ENCODE data around the gene PBX1.

PBX1 gene

GRCh38 chr1:164636757-164637156, 77.8 kb downstream of the PBX1 start:
- H3K4me3 ChIP-seq (ENCODE audit: low read depth in 1 of 2, low read length in 2 of 2), result no peak overlapping the region
- H3K27me3 ChIP-seq (ENCODE audit: low read depth, low read length), result no peaks in the 10 kb centered on the region
- H3K27ac ChIP-seq (ENCODE audit: low read length), result peak overlapping the region; percentile 40
- peaks cover 25 to 65% of the 10 kb centered on the region in 2 donors for H3K4me1 ChIP-seq (ENCODE audit: control insufficient read depth in 1 of 2, insufficient read depth in 2 of 2, low read length in 2 of 2)
- peaks cover 0 to 4% of the 10 kb centered on the region in 2 donors for H3K36me3 ChIP-seq (ENCODE audit: control insufficient read depth in 1 of 2, insufficient read depth in 2 of 2, low read length in 2 of 2)
- H3K9me3 ChIP-seq (ENCODE audit: control insufficient read depth in 1 of 2, low read length in 2 of 2), result no peaks in the 10 kb centered on the region

DNA sequence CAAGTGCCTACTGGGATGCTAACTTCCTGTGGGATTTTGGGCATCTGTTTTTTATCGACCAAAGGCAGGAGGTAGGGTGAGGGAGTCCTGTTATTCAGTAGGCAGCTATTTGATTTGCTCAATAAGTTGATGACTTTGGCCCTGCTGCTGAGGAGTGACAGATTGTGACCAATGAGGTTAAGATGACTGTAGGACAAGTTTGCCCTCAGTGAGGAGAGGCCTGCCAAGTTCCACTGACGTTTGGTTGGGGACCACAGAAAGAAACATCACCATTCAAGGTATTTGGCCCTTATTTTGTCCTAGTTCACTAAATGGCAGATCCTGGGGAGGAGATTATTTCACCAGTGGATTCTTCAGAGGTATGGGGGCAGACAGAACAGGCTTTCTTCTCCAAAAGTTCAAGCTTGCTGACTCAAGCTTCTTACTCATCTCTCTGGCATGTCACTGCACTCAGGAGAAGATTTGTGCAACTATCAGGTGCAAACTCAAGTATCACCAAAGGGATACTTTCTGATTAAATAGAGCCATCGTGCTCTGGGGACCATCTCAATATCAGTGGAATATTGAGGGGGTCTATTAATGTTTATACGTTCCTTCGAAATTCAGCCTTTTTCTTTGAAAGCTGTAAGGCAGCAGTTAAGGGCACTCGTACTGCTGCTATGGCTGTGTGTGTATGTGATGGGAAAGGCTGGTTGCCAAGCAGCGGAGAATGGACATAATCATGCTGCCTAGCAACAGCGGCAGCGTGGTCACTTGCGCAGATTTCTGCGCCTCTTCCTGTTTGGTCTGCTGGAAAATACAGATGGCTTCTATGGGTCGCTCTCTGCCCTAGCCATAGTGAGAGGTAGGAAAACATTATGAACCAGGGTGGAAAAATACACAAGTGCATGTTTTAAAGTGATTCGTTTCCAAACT, 78.7 kb downstream of the PBX1 start:
- H3K27me3 ChIP-seq (ENCODE audit: low read depth, low read length), result no peaks in the 10 kb centered on the region
- H3K4me1 ChIP-seq (ENCODE audit: control insufficient read depth in 1 of 2, insufficient read depth in 2 of 2, low read length in 2 of 2), result peaks cover 25 to 69% of the 10 kb centered on the region in 2 donors
- H3K9me3 ChIP-seq (ENCODE audit: control insufficient read depth in 1 of 2, low read length in 2 of 2), result no peaks in the 10 kb centered on the region
- H3K36me3 ChIP-seq (ENCODE audit: control insufficient read depth in 1 of 2, insufficient read depth in 2 of 2, low read length in 2 of 2), result peaks cover 0 to 4% of the 10 kb centered on the region in 2 donors
- peak overlapping the region; percentile 40 for H3K27ac ChIP-seq (ENCODE audit: low read length)
- peak overlapping the region in 1 of 2 donors; percentile 4 for H3K4me3 ChIP-seq (ENCODE audit: low read depth in 1 of 2, low read length in 2 of 2)

- Histone ChIP-seq H3K27me3 (ENCODE audit: low read depth, low read length) (no peaks in the 10 kb centered on the region), H3K36me3 (ENCODE audit: control insufficient read depth in 1 of 2, insufficient read depth in 2 of 2, low read length in 2 of 2) (peaks cover 0 to 4% of the 10 kb centered on the region in 2 donors), H3K4me3 (ENCODE audit: low read depth in 1 of 2, low read length in 2 of 2) (no peak overlapping the region), H3K27ac (ENCODE audit: low read length) (peak overlapping the region; percentile 40), H3K4me1 (ENCODE audit: control insufficient read depth in 1 of 2, insufficient read depth in 2 of 2, low read length in 2 of 2) (peaks cover 25 to 69% of the 10 kb centered on the region in 2 donors), H3K9me3 (ENCODE audit: control insufficient read depth in 1 of 2, low read length in 2 of 2) (no peaks in the 10 kb centered on the region)
Observed at GRCh38 chr1:164638492-164639202, 79.7 kb downstream of the PBX1 start.

DNA sequence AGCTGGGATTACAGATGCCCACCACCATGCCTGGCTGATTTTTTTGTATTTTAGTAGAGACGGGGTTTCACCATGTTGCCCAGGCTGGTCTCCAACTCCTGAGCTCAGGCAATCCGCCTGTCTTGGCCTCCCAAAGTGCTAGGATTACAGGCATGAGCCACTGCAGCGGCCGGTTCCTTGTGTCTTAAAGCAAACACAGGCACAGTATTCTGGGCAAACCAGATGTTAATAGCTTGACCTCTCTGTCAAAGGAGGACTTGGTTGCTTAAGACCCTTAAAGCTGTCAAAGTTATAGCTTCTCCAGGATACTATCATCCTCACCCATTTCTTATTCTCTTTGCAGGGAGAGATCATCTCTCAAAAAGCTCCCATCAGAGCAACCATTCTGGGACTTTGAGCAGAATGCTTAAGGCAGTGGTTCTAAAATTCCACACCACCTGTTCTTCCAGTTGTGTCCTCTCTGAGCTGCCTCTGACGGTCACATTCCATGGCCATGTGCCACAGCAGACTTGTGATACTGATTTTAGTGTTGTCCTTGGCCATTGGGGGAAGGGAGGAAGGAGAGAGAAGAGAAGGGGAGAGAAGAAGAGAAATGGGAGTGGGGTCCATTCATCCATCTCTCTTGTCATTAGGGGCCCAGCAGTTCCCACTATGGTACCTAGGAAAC, 81.8 kb downstream of the PBX1 start:
- Histone ChIP-seq H3K4me3 (ENCODE audit: low read depth in 1 of 2, low read length in 2 of 2) (no peak overlapping the region), H3K4me1 (ENCODE audit: control insufficient read depth in 1 of 2, insufficient read depth in 2 of 2, low read length in 2 of 2) (peaks cover 22 to 61% of the 10 kb centered on the region in 2 donors), H3K27me3 (ENCODE audit: low read depth, low read length) (no peaks in the 10 kb centered on the region), H3K36me3 (ENCODE audit: control insufficient read depth in 1 of 2, insufficient read depth in 2 of 2, low read length in 2 of 2) (no peaks in the 10 kb centered on the region), H3K27ac (ENCODE audit: low read length) (peak overlapping the region; percentile 40), H3K9me3 (ENCODE audit: control insufficient read depth in 1 of 2, low read length in 2 of 2) (no peaks in the 10 kb centered on the region)

DNA sequence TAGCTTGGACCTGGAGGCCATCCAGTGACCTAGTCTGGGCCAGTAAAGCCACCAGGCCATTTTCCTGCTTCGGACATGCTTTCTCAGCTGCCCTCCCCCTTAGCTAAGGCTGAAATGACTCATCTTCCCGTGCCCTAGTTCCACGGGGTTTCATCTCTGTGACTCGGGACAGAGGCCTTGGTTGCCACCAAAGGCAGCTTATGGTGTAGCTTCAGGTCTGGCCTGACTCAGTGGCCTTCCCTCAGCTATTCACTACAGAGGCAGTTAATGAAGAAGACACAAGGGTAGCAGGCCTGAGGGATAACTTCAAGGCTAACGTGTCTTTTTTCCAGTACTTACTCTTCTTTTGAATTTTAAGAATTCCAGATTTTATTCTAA, 82.4 kb downstream of the PBX1 start:
- Histone ChIP-seq H3K36me3 (ENCODE audit: control insufficient read depth in 1 of 2, insufficient read depth in 2 of 2, low read length in 2 of 2) (no peaks in the 10 kb centered on the region), H3K27ac (ENCODE audit: low read length) (peak overlapping the region; percentile 40), H3K4me1 (ENCODE audit: control insufficient read depth in 1 of 2, insufficient read depth in 2 of 2, low read length in 2 of 2) (peaks cover 19 to 57% of the 10 kb centered on the region in 2 donors), H3K9me3 (ENCODE audit: control insufficient read depth in 1 of 2, low read length in 2 of 2) (no peaks in the 10 kb centered on the region), H3K4me3 (ENCODE audit: low read depth in 1 of 2, low read length in 2 of 2) (no peak overlapping the region), H3K27me3 (ENCODE audit: low read depth, low read length) (no peaks in the 10 kb centered on the region)

DNA sequence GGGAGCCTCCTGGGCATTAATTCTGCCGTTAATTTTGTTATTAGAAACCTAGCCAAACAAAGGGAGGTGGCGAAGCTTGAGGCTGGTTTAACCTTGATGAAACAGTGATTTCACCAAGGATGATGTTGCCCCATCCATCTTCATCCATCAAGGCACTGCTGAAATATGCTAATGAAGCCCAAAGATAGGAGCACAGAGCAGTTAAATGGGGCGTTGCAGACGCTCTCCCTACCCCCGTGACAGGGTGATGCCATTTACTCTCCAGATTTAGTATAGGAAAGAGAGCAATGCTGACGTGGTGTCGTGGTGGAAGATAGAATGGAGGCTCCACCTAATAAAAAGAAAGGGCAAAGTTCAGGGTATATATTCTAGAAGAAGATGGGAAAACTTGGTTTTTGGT, 84.0 kb downstream of the PBX1 start:
- no peaks in the 10 kb centered on the region for H3K9me3 ChIP-seq (ENCODE audit: control insufficient read depth in 1 of 2, low read length in 2 of 2)
- no peaks in the 10 kb centered on the region for H3K36me3 ChIP-seq (ENCODE audit: control insufficient read depth in 1 of 2, insufficient read depth in 2 of 2, low read length in 2 of 2)
- H3K27ac ChIP-seq (ENCODE audit: low read length), result no peak overlapping the region
- H3K4me3 ChIP-seq (ENCODE audit: low read depth in 1 of 2, low read length in 2 of 2), result no peak overlapping the region
- peaks cover 7 to 51% of the 10 kb centered on the region in 2 donors for H3K4me1 ChIP-seq (ENCODE audit: control insufficient read depth in 1 of 2, insufficient read depth in 2 of 2, low read length in 2 of 2)
- no peaks in the 10 kb centered on the region for H3K27me3 ChIP-seq (ENCODE audit: low read depth, low read length)

DNA sequence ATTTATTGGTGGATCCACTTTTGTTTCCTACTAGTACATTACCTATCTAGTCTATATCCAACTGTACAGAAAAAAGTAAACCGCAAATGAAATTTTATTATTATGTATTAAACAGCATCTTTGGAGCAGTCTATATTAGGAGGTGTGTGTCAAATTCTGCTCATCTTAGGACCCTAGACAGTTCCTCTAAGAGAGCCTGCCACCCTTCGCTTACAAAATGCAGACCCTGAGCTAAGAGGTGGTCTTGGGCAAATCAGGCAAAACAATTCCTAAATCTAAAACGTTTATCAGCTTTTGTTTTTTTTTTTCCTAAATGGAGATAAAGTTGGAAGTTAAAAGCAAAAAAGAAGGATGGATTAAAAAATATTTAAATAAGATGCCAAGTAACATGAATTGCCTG, 85.3 kb downstream of the PBX1 start:
- Histone ChIP-seq H3K4me1 (ENCODE audit: control insufficient read depth in 1 of 2, insufficient read depth in 2 of 2, low read length in 2 of 2) (peaks cover 7 to 51% of the 10 kb centered on the region in 2 donors), H3K27me3 (ENCODE audit: low read depth, low read length) (no peaks in the 10 kb centered on the region), H3K4me3 (ENCODE audit: low read depth in 1 of 2, low read length in 2 of 2) (no peak overlapping the region), H3K27ac (ENCODE audit: low read length) (no peak overlapping the region), H3K36me3 (ENCODE audit: control insufficient read depth in 1 of 2, insufficient read depth in 2 of 2, low read length in 2 of 2) (no peaks in the 10 kb centered on the region), H3K9me3 (ENCODE audit: control insufficient read depth in 1 of 2, low read length in 2 of 2) (no peaks in the 10 kb centered on the region)

DNA sequence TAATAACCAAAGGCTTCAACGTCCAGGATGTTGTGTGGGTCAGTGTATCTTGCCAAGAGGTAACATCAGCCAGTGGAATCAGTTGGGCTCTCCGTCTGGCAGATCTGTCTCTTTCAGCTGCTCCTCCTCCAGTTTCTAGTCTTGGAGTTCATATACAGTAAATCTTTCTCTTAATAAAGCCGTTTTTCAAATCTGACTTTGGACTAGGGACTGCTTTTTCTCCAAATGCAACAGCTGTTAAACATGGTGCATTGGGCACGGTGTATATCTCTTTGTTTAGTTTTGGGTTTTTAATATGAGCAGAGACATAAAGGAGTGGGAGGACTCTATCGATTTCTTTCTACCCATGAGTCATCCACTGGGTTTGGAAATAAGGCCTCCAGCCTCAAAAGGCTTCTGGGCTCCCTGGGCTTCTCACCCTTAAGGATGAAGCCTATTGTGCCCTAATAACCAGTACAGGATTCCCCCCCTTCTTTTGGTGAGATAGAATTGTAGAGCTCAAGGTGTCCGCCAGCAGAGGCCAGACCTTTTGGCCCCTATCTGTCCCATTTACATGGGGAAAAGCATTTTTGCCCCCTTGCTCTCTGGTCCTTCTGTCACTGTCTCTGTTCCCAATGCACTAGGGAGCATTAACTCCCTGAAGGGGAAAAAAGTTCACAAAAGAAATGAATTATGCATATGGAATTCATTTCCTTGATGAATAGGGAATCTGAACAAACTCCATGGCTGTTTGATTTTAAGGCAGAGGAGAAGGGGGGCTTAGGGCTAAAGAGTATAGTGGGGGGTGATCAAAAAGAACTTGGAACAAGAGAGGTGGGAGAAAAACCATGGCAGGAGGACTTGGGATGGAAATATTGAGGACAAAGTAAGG, 86.0 kb downstream of the PBX1 start:
- Histone ChIP-seq H3K9me3 (ENCODE audit: control insufficient read depth in 1 of 2, low read length in 2 of 2) (no peaks in the 10 kb centered on the region), H3K27ac (ENCODE audit: low read length) (peak overlapping the region; percentile 17), H3K4me1 (ENCODE audit: control insufficient read depth in 1 of 2, insufficient read depth in 2 of 2, low read length in 2 of 2) (peaks cover 7 to 54% of the 10 kb centered on the region in 2 donors), H3K27me3 (ENCODE audit: low read depth, low read length) (no peaks in the 10 kb centered on the region), H3K36me3 (ENCODE audit: control insufficient read depth in 1 of 2, insufficient read depth in 2 of 2, low read length in 2 of 2) (no peaks in the 10 kb centered on the region), H3K4me3 (ENCODE audit: low read depth in 1 of 2, low read length in 2 of 2) (no peak overlapping the region)

DNA sequence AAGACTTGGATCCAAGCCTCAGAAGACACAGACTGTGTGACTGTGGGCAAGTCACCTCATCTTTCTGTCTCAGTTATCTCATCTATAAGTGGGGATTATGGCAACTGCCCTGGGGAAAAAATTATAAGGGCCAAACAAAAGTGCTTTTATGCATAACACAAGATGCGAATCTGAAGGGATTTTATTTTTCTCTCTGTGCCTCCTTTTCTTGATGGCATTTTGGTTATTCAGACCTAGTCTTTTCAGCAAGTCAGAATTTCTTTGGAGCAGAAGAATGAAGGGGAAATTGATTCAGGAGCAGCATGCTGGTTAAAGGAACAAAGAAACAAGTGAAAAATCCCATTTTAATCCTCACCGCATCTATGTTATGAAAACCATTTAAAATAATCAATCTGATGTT, 86.9 kb downstream of the PBX1 start:
- Histone ChIP-seq H3K27me3 (ENCODE audit: low read depth, low read length) (no peaks in the 10 kb centered on the region), H3K4me1 (ENCODE audit: control insufficient read depth in 1 of 2, insufficient read depth in 2 of 2, low read length in 2 of 2) (peaks cover 7 to 59% of the 10 kb centered on the region in 2 donors), H3K4me3 (ENCODE audit: low read depth in 1 of 2, low read length in 2 of 2) (no peak overlapping the region), H3K9me3 (ENCODE audit: control insufficient read depth in 1 of 2, low read length in 2 of 2) (no peaks in the 10 kb centered on the region), H3K36me3 (ENCODE audit: control insufficient read depth in 1 of 2, insufficient read depth in 2 of 2, low read length in 2 of 2) (no peaks in the 10 kb centered on the region), H3K27ac (ENCODE audit: low read length) (no peak overlapping the region)

- Histone ChIP-seq H3K36me3 (ENCODE audit: control insufficient read depth in 1 of 2, insufficient read depth in 2 of 2, low read length in 2 of 2) (no peaks in the 10 kb centered on the region), H3K27me3 (ENCODE audit: low read depth, low read length) (no peaks in the 10 kb centered on the region), H3K4me1 (ENCODE audit: control insufficient read depth in 1 of 2, insufficient read depth in 2 of 2, low read length in 2 of 2) (peaks cover 14 to 52% of the 10 kb centered on the region in 2 donors), H3K4me3 (ENCODE audit: low read depth in 1 of 2, low read length in 2 of 2) (no peak overlapping the region), H3K9me3 (ENCODE audit: control insufficient read depth in 1 of 2, low read length in 2 of 2) (no peaks in the 10 kb centered on the region), H3K27ac (ENCODE audit: low read length) (peak overlapping the region; percentile 45)
Observed at GRCh38 chr1:164647211-164647610, 88.2 kb downstream of the PBX1 start.
